Lower lobe of right lung (tissue), 2 donors: ENCODE measurements around the gene ADAMTS2. TPM values are rescaled to one million over a fixed set of nuclear protein-coding genes. Genes with fewer than 3 reads are reported as not detected.

Source experiments
- ATAC-seq, 2 donors: fragments of 200-7000 bp; cut with Tn5 transposase; one replicate each; pipeline ENCODE4 v1.9.1; 2020 to 2022; ENCODE audit warnings: mild to moderate bottlenecking in 2 of 2, moderate library complexity in 2 of 2
- DNase-seq: peaks from one replicate; pipeline ENCODE4 v3.0.0-alpha.2; 2020
- H3K27ac ChIP-seq: fragments of 200-600 bp; one replicate; pipeline ENCODE4 v1.8.0; 2022
- H3K27me3 ChIP-seq: fragments of 200-600 bp; one replicate; pipeline ENCODE4 v1.8.0; 2022; ENCODE audit warnings: low read depth
- H3K36me3 ChIP-seq: fragments of 200-600 bp; one replicate; pipeline ENCODE4 v1.8.0; 2022; ENCODE audit warnings: mild to moderate bottlenecking
- H3K4me1 ChIP-seq: fragments of 200-600 bp; one replicate; pipeline ENCODE4 v1.8.0; 2022
- H3K4me3 ChIP-seq: fragments of 200-600 bp; one replicate; pipeline ENCODE4 v1.8.0; 2022; ENCODE audit warnings: mild to moderate bottlenecking
- H3K9me3 ChIP-seq: fragments of 200-600 bp; one replicate; pipeline ENCODE4 v1.8.0; 2022
- CTCF ChIP-seq: fragments of 200-600 bp; IDR thresholded peaks from one replicate; pipeline ENCODE4 v1.8.0; 2022; ENCODE audit warnings: antibody characterized with exemption, mild to moderate bottlenecking
- intact Hi-C: fragments of 100-400 bp; cut with DNase I; formaldehyde crosslinking; loops from one replicate; pipeline ENCODE4 v1.11.0; 2022
- total RNA-seq: library from RNA; stranded (reverse); fragmentation: NEBNext Ultra II Directional; extraction: Animal tissue kit (Norgen Biotek cat#: 25700); gene quantifications from one replicate; pipeline ENCODE4 v1.2.1, GENCODE V29; 2021
- donor health status: DM: no; HTN: yes; CAD: no; lungs with severe emphysema.

Gene ADAMTS2
- total RNA-seq, 1 donor from 2014 or later: 13.0 TPM

DNA sequence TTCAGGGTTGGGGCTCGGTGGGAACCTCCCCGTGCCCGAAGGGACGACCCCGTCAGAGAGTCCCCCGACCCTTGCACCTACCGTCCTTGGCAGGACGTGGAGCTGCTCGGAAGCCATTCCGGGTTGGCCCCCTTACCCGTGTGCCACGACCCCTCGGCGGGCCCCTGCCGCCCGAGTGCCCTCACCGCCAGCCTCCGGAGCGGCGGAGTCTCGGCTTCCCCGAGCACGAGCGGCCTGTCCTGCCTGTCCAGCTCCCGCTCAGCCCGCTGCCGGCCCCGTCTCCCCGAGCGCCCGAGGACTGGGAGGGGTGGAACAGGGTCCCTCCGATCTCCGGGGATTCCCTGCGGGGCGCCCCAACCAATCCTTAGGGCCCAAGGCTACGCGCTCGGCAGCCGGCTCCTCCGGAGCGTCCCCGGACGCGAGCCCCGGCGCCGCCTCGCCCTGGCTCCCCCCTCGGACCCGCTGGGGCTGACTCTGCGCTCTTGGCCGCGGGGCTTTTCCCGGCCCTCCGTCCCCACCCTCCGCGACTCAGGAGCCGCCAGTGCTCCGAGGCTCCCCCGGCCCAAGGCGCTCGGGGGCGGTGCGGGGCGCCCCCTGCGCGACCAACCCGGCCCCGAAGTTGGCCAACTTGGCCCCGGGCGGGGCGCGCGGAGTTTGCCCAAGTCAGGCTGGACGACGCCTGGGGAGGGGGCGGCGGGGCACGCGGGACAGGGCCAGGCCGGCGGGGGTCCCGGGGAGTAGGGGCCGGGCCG, 654 bp downstream of the ADAMTS2 start:
- Histone ChIP-seq H3K36me3 (no peaks in the 10 kb centered on the region), H3K27me3 (peaks cover 50% of the 10 kb centered on the region), H3K4me3 (peak overlapping the region; percentile 61), H3K9me3 (no peaks in the 10 kb centered on the region), H3K4me1 (peaks cover 8% of the 10 kb centered on the region), H3K27ac (peak overlapping the region; percentile 49)
- no peak for DNase-seq
- intact Hi-C loops: no loop called here
- TF ChIP-seq CTCF: no peak
- ATAC-seq: peak; percentile 15 to 34

- ATAC-seq (peak; percentile 45 to 71), DNase-seq (peak; percentile 32)
- H3K9me3 ChIP-seq: no peaks in the 10 kb centered on the region
- TF ChIP-seq CTCF: peak; percentile 31
- H3K36me3 ChIP-seq: no peaks in the 10 kb centered on the region
- H3K4me1 ChIP-seq: peaks cover 8% of the 10 kb centered on the region
- H3K4me3 ChIP-seq: peak overlapping the region; percentile 61
- peak overlapping the region; percentile 49 for H3K27ac ChIP-seq
- peaks cover 45% of the 10 kb centered on the region for H3K27me3 ChIP-seq
- intact Hi-C loops: no loop called here
Observed at GRCh38 chr5:179343719-179344430, 1.4 kb downstream of the ADAMTS2 start.

DNA sequence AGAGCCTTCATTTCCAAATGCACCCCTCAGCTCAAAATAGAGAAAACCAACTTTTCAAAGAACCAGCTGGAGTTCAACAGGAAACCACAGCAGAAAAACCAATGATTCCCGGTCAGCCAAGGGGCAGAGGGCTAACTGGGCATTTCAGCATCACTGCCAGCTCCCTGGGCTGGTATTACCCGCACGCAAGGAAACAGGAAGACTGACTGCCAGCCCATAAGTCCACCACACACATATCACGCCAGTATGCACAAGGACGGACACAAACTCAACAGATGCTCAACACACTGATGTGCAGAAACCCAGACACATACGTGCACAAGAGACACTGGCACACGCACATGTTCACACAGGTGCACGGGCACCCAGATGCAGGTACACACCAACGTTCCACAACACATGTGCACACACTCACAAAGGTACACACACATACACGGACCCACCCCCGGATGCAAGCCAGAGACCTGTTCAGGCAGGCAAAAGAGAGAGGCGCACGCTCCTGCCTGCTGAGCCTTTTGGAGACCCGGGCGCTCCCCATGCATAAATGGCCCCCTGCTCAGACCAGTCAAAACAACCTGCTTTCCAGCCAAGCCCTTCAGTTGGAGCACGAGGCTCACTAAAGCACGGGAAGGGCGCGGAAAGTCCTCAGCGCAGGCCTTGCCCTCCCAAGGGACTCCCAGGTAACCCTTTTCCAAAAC, 2.1 kb downstream of the ADAMTS2 start:
- peak; percentile 35 for DNase-seq
- intact Hi-C loops: no loop called here
- H3K4me3 ChIP-seq: peak overlapping the region; percentile 61

DNA sequence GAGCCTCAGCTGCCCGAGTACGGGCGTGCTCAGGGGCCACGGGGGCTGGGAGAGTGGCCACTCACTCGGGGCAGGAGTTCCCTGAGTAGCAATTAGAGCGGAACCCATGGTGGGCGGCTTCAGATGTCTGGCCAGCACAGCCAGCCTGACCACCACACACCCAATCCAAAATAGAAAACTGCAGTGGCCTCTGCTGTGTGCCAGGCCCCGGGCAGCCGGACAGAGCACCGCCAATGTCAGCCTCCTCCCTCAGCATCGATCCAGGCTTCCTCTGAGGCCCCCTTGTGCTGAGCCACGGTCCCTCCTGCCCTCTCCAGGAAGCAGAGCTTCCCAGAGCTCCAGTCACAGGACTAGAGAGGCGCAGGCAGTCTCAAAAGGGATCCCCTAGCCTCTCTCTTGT, 2.7 kb downstream of the ADAMTS2 start:
- DNase-seq: peak; percentile 39
- H3K9me3 ChIP-seq: no peaks in the 10 kb centered on the region
- H3K27ac ChIP-seq: no peak overlapping the region
- ATAC-seq: peak in 1 of 2 donors; percentile 8
- peaks cover 43% of the 10 kb centered on the region for H3K27me3 ChIP-seq
- H3K4me3 ChIP-seq: peak overlapping the region; percentile 61
- no peaks in the 10 kb centered on the region for H3K36me3 ChIP-seq
- peak; percentile 34 for TF ChIP-seq CTCF
- intact Hi-C loops: no loop called here
- H3K4me1 ChIP-seq: peaks cover 8% of the 10 kb centered on the region

More for the DNA sequence above, 2.1 kb downstream of the ADAMTS2 start:
- Histone ChIP-seq H3K36me3 (no peaks in the 10 kb centered on the region), H3K27me3 (peaks cover 42% of the 10 kb centered on the region), H3K9me3 (no peaks in the 10 kb centered on the region), H3K4me1 (peaks cover 8% of the 10 kb centered on the region), H3K27ac (no peak overlapping the region)
- no peak for TF ChIP-seq CTCF
- no peak for ATAC-seq

- no peak for TF ChIP-seq CTCF
- ATAC-seq: no peak
- Histone ChIP-seq H3K4me1 (peaks cover 8% of the 10 kb centered on the region), H3K4me3 (no peak overlapping the region), H3K9me3 (no peaks in the 10 kb centered on the region), H3K27ac (no peak overlapping the region), H3K27me3 (peaks cover 43% of the 10 kb centered on the region), H3K36me3 (no peaks in the 10 kb centered on the region)
- intact Hi-C loops: no loop called here
- DNase-seq: no peak
Observed at GRCh38 chr5:179340465-179340864, 4.8 kb downstream of the ADAMTS2 start.
